Astrocyte (in vitro differentiated cells and primary cell): Measurements from ENCODE around the gene TPO.

Source experiments
- CTCF ChIP-seq: IDR thresholded peaks from 2 replicates; pipeline ENCODE4 v1.5.1; 2011; ENCODE audit warnings: low read depth, mild to moderate bottlenecking, inconsistent platforms, low read length, moderate library complexity; ENCODE audit not compliant: insufficient read depth
- EZH2 ChIP-seq: IDR thresholded peaks from 2 replicates; pipeline ENCODE4 v1.6.1; 2012; ENCODE audit warnings: mild to moderate bottlenecking, low read length, inconsistent platforms; ENCODE audit not compliant: insufficient read depth

- TF ChIP-seq CTCF (no peak), EZH2 (no peak)
These were observed 34.7 kb downstream of the TPO start for GRCh38 chr2:1448009-1448408.
